HL-60 (cell line): Measurements from ENCODE around the gene BABAM2.

Experiments used
- CTCF ChIP-seq: IDR thresholded peaks from one replicate; pipeline ENCODE4 v1.5.1; 2011; ENCODE audit warnings: low read length, control low read depth, inconsistent platforms; ENCODE audit not compliant: insufficient read depth
- REST ChIP-seq: IDR thresholded peaks from 2 replicates; pipeline ENCODE4 v1.6.1; 2012; ENCODE audit warnings: low read depth; ENCODE audit not compliant: insufficient replicate concordance

GRCh38 chr2:28226558-28226957, 336.0 kb downstream of the BABAM2 start:
- TF ChIP-seq CTCF (no peak), REST (no peak)
